Large intestine (tissue), 3 donors: ENCODE measurements around the gene NUBP1. TPM values are rescaled to one million over a fixed set of nuclear protein-coding genes. Genes with fewer than 3 reads are reported as not detected.
"Not testable (repeated sequence)": the region's sequence is repeated elsewhere in the genome, so short reads cannot be mapped to it uniquely, and the experiment has no call there.

Source experiments
- DNase-seq, 2 donors: peaks; one replicate each; pipeline versions ENCODE4 v3.0.0 to v3.0.0-alpha.2; 2013
- H3K27ac ChIP-seq: one replicate; pipeline ENCODE4 v1.5.1; 2013; ENCODE audit warnings: low read length
- H3K27me3 ChIP-seq: 2 replicates; pipeline ENCODE4 v1.6.1; 2013; ENCODE audit warnings: low read length; ENCODE audit not compliant: control insufficient read depth, insufficient read depth
- H3K36me3 ChIP-seq: 2 replicates; pipeline ENCODE4 v1.6.1; 2013; ENCODE audit warnings: low read length; ENCODE audit not compliant: control insufficient read depth, insufficient read depth
- H3K4me1 ChIP-seq: one replicate; pipeline ENCODE4 v1.6.1; 2013; ENCODE audit warnings: low read length; ENCODE audit not compliant: control insufficient read depth, insufficient read depth
- H3K4me3 ChIP-seq: one replicate; pipeline ENCODE4 v1.5.1; 2013; ENCODE audit warnings: low read length
- H3K9me3 ChIP-seq: one replicate; pipeline ENCODE4 v1.6.1; 2013; ENCODE audit warnings: mild to moderate bottlenecking, low read depth, low read length, moderate library complexity; ENCODE audit not compliant: control insufficient read depth
- WGBS: methylation state at CpG from one replicate; pipeline ENCODE4 v1.1.5; 2013; ENCODE audit warnings: low lambda C conversion rate; ENCODE audit not compliant: insufficient coverage; 5-methylcytosine and 5-hydroxymethylcytosine counted together
- polyA plus RNA-seq: library from polyadenylated mRNA; unstranded; fragments of 120-200 nt; gene quantifications from one replicate; pipeline ENCODE4 v1.2.1, GENCODE V29; 2013

NUBP1 gene
- polyA plus RNA-seq, 1 donor, result 29.0 TPM

GRCh38 chr16:10731790-10732189 lies 11.9 kb upstream of the NUBP1 start:
- no CpG with 5 or more reads among the region's 7 CpGs for WGBS
- no peaks in the 10 kb centered on the region for H3K9me3 ChIP-seq

GRCh38 chr16:10737068-10737625 lies 6.5 kb upstream of the NUBP1 start:
- H3K4me1 ChIP-seq, result no peaks in the 10 kb centered on the region
- no peak overlapping the region for H3K4me3 ChIP-seq
- DNase-seq, result peak; percentile 37 to 43
- H3K27ac ChIP-seq, result no peak overlapping the region
- no CpG with 5 or more reads among the region's 12 CpGs for WGBS
- no peaks in the 10 kb centered on the region for H3K27me3 ChIP-seq
- no peaks in the 10 kb centered on the region for H3K36me3 ChIP-seq
- H3K9me3 ChIP-seq, result no peaks in the 10 kb centered on the region

More at GRCh38 chr16:10731790-10732189, 11.9 kb upstream of the NUBP1 start:
- no peak for DNase-seq
- Histone ChIP-seq H3K27me3 (no peaks in the 10 kb centered on the region), H3K36me3 (no peaks in the 10 kb centered on the region), H3K27ac (no peak overlapping the region), H3K4me3 (no peak overlapping the region), H3K4me1 (no peaks in the 10 kb centered on the region)

- peak; percentile 29 to 40 for DNase-seq
- Histone ChIP-seq H3K27ac (no peak overlapping the region), H3K9me3 (no peaks in the 10 kb centered on the region), H3K36me3 (no peaks in the 10 kb centered on the region), H3K27me3 (no peaks in the 10 kb centered on the region), H3K4me1 (no peaks in the 10 kb centered on the region), H3K4me3 (no peak overlapping the region)
- no CpG with 5 or more reads among the region's 12 CpGs for WGBS
These were observed 5.2 kb upstream of the NUBP1 start for GRCh38 chr16:10738231-10739077.

GRCh38 chr16:10740000-10740844 lies 3.4 kb upstream of the NUBP1 start:
- 100% methylated on average over 1 of the region's 10 CpGs for WGBS
- Histone ChIP-seq H3K4me1 (peaks cover 5% of the 10 kb centered on the region), H3K27me3 (no peaks in the 10 kb centered on the region), H3K36me3 (no peaks in the 10 kb centered on the region), H3K9me3 (no peaks in the 10 kb centered on the region), H3K27ac (no peak overlapping the region), H3K4me3 (no peak overlapping the region)
- no peak for DNase-seq

GRCh38 chr16:10740845-10741208 lies 2.8 kb upstream of the NUBP1 start:
- Histone ChIP-seq H3K4me1 (peaks cover 5% of the 10 kb centered on the region), H3K27me3 (no peaks in the 10 kb centered on the region), H3K27ac (no peak overlapping the region), H3K4me3 (no peak overlapping the region), H3K9me3 (no peaks in the 10 kb centered on the region), H3K36me3 (peaks cover 2% of the 10 kb centered on the region)
- WGBS, result no CpG with 5 or more reads among the region's 2 CpGs
- DNase-seq, result no peak

GRCh38 chr16:10741249-10741648 lies 2.4 kb upstream of the NUBP1 start:
- H3K27me3 ChIP-seq, H3K9me3 ChIP-seq, H3K36me3 ChIP-seq, H3K27ac ChIP-seq, H3K4me1 ChIP-seq, DNase-seq, H3K4me3 ChIP-seq: not testable (repeated sequence)
- WGBS, result no CpG with 5 or more reads among the region's 10 CpGs

GRCh38 chr16:10741844-10742243 lies 1.8 kb upstream of the NUBP1 start:
- Histone ChIP-seq H3K4me3 (no peak overlapping the region), H3K27me3 (no peaks in the 10 kb centered on the region), H3K4me1 (peaks cover 5% of the 10 kb centered on the region), H3K36me3 (peaks cover 6% of the 10 kb centered on the region), H3K27ac (no peak overlapping the region), H3K9me3 (no peaks in the 10 kb centered on the region)
- no CpG with 5 or more reads among the region's 4 CpGs for WGBS
- DNase-seq, result no peak

- H3K27me3 ChIP-seq, result no peaks in the 10 kb centered on the region
- DNase-seq, result no peak
- peaks cover 17% of the 10 kb centered on the region for H3K36me3 ChIP-seq
- peaks cover 5% of the 10 kb centered on the region for H3K4me1 ChIP-seq
- peak overlapping the region; percentile 99 for H3K27ac ChIP-seq
- H3K9me3 ChIP-seq, result no peaks in the 10 kb centered on the region
- H3K4me3 ChIP-seq, result peak overlapping the region; percentile 81
- 20% methylated on average over 1 of the region's 5 CpGs for WGBS
These were observed 424 bp upstream of the NUBP1 start for GRCh38 chr16:10743227-10743609.

- WGBS, result 28% methylated on average over 3 of the region's 17 CpGs
- Histone ChIP-seq H3K9me3 (no peaks in the 10 kb centered on the region), H3K27me3 (no peaks in the 10 kb centered on the region), H3K27ac (peak overlapping the region; percentile 32), H3K36me3 (peaks cover 26% of the 10 kb centered on the region), H3K4me1 (peaks cover 5% of the 10 kb centered on the region), H3K4me3 (peak overlapping the region; percentile 81)
- no peak for DNase-seq
These were observed 858 bp downstream of the NUBP1 start for GRCh38 chr16:10744370-10745030.

GRCh38 chr16:10745841-10746240 lies 2.2 kb downstream of the NUBP1 start:
- no peak overlapping the region for H3K4me3 ChIP-seq
- no CpG with 5 or more reads among the region's 2 CpGs for WGBS
- no peaks in the 10 kb centered on the region for H3K27me3 ChIP-seq
- H3K36me3 ChIP-seq, result peaks cover 35% of the 10 kb centered on the region
- DNase-seq, result no peak
- H3K4me1 ChIP-seq, result peaks cover 5% of the 10 kb centered on the region
- no peak overlapping the region for H3K27ac ChIP-seq
- no peaks in the 10 kb centered on the region for H3K9me3 ChIP-seq
